Thoracic aorta (tissue), 2 donors: ENCODE results near the gene DENND1B. TPM values are rescaled to one million over a fixed set of nuclear protein-coding genes. Genes with fewer than 3 reads are reported as not detected.

ENCODE experiments used
- ATAC-seq: fragments of 150-250 bp; one replicate; pipeline ENCODE4 v1.8.0; 2017; ENCODE audit warnings: low read depth; ENCODE audit not compliant: insufficient number of reproducible peaks, low FRiP score
- DNase-seq: peaks from one replicate; pipeline ENCODE4 v3.0.0-alpha.2; 2020; ENCODE audit warnings: low spot score
- H3K27ac ChIP-seq, 2 donors: fragments of 200-600 bp; sonication (generic); 1 replicate in 1 of 2; 2 replicates in 1 of 2; pipeline ENCODE4 v1.5.1; 2016; ENCODE audit warnings: mild to moderate bottlenecking in 2 of 2, moderate library complexity in 2 of 2
- H3K27me3 ChIP-seq: fragments of 200-600 bp; sonication (generic); replicated peaks from 2 replicates; pipeline ENCODE4 v1.6.0; 2016; ENCODE audit warnings: mild to moderate bottlenecking; ENCODE audit not compliant: insufficient read depth
- H3K36me3 ChIP-seq: fragments of 200-600 bp; sonication (generic); one replicate; pipeline ENCODE4 v1.5.1; 2016
- H3K4me1 ChIP-seq, 2 donors: fragments of 200-600 bp; sonication (generic); 1 replicate in 1 of 2; 2 replicates in 1 of 2; pipeline versions ENCODE4 v1.5.1 to v1.6.0; 2016; ENCODE audit warnings: low read depth in 2 of 2, mild to moderate bottlenecking in 1 of 2; ENCODE audit not compliant: control insufficient read depth in 1 of 2
- H3K4me3 ChIP-seq: fragments of 200-600 bp; sonication (generic); 2 replicates; pipeline ENCODE4 v1.5.1; 2016; ENCODE audit warnings: mild to moderate bottlenecking
- H3K9me3 ChIP-seq: fragments of 200-600 bp; sonication (generic); 2 replicates; pipeline ENCODE4 v1.5.1; 2016
- total RNA-seq, 2 donors: library from RNA; depleted of rRNA; stranded (reverse); fragments of >200 nt; gene quantifications; one replicate each; pipeline versions ENCODE4 v1.1.0 to v1.2.3, GENCODE V29; 2016
- TF ChIP-seq, protein P1 (sequence below): fragments of 200-600 bp; sonication (generic); IDR thresholded peaks from one replicate; pipeline ENCODE4 v1.5.1; 2019; ENCODE audit warnings: antibody characterized with exemption

DENND1B gene
- total RNA-seq, 2 donors from 2014 or later, result 9.6 to 17.2 TPM

GRCh38 chr1:197673292-197673691 lies 102.0 kb downstream of the DENND1B start:
- no peak for ATAC-seq
- H3K27ac ChIP-seq, result no peak overlapping the region
- no peaks in the 10 kb centered on the region for H3K36me3 ChIP-seq
- TF ChIP-seq, protein P1, sequence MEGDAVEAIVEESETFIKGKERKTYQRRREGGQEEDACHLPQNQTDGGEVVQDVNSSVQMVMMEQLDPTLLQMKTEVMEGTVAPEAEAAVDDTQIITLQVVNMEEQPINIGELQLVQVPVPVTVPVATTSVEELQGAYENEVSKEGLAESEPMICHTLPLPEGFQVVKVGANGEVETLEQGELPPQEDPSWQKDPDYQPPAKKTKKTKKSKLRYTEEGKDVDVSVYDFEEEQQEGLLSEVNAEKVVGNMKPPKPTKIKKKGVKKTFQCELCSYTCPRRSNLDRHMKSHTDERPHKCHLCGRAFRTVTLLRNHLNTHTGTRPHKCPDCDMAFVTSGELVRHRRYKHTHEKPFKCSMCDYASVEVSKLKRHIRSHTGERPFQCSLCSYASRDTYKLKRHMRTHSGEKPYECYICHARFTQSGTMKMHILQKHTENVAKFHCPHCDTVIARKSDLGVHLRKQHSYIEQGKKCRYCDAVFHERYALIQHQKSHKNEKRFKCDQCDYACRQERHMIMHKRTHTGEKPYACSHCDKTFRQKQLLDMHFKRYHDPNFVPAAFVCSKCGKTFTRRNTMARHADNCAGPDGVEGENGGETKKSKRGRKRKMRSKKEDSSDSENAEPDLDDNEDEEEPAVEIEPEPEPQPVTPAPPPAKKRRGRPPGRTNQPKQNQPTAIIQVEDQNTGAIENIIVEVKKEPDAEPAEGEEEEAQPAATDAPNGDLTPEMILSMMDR, result no peak
- DNase-seq, result no peak
- H3K4me1 ChIP-seq, result no peaks in the 10 kb centered on the region
- no peaks in the 10 kb centered on the region for H3K27me3 ChIP-seq
- H3K4me3 ChIP-seq, result no peak overlapping the region
- H3K9me3 ChIP-seq, result no peaks in the 10 kb centered on the region

DNA sequence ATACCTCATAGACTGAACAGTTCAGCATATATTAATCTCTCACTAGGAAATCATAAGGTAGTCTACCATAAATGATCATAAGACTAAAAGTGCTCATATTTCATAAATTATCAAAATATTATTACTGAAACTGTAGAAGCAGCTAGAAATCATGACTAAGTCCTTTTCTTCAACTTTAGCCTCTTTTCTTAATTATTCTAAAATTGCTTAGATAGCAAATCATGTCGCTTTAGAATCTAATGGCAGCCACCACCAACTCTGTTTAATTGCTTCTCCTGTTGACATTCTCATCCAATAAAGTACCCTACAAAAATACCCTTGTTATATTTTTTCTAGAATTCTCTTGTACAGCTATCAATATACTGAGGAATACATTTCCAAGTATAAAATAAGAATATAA lies 102.9 kb downstream of the DENND1B start:
- H3K27me3 ChIP-seq, result no peaks in the 10 kb centered on the region
- no peaks in the 10 kb centered on the region for H3K9me3 ChIP-seq
- H3K4me1 ChIP-seq, result no peaks in the 10 kb centered on the region
- TF ChIP-seq, protein P1, result no peak
- no peak for DNase-seq
- no peak for ATAC-seq
- H3K27ac ChIP-seq, result no peak overlapping the region
- no peaks in the 10 kb centered on the region for H3K36me3 ChIP-seq
- H3K4me3 ChIP-seq, result no peak overlapping the region

DNA sequence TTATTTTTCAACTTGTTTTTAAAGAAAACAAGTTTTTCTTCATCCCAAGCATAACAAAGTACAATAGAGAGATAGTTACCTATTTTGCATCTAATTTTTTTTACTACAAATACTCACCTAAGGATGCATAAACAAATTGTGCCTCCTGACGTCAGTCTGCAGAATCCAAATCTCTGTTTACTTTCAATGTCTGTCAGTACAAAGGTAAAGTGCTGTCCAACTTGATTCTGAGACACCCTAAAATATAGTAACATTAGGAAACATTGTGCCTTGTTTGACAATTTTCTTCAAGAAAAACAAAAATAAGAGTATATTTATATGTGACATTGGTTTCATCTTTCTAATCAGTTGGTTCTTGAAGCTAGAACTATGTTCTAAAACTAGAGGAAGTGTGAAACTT lies 103.4 kb downstream of the DENND1B start:
- Histone ChIP-seq H3K4me3 (no peak overlapping the region), H3K4me1 (no peaks in the 10 kb centered on the region), H3K27me3 (no peaks in the 10 kb centered on the region), H3K27ac (no peak overlapping the region), H3K36me3 (no peaks in the 10 kb centered on the region), H3K9me3 (no peaks in the 10 kb centered on the region)
- DNase-seq, result no peak
- no peak for ATAC-seq
- TF ChIP-seq, protein P1, result no peak

DNA sequence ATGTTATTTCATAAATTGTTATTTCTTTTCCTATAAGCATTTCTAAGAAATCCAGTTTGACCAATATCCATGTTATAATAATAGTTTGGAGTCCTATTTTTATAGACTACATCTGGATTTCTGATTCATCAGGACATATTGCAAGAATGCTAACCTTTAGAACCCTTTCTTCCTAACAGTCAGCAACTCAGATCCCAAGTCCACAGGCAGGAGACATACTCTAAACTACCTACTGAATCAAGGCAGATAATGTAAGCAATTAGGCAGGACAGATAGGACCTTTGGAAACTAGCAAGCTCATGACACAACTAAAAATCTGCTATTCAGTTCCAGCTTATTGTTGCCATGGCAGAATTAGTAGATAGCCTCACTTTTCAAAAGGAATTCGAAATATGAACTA lies 104.1 kb downstream of the DENND1B start:
- TF ChIP-seq, protein P1, result no peak
- H3K27me3 ChIP-seq, result no peaks in the 10 kb centered on the region
- ATAC-seq, result no peak
- no peaks in the 10 kb centered on the region for H3K36me3 ChIP-seq
- no peak overlapping the region for H3K4me3 ChIP-seq
- no peaks in the 10 kb centered on the region for H3K9me3 ChIP-seq
- no peak for DNase-seq
- no peaks in the 10 kb centered on the region for H3K4me1 ChIP-seq
- no peak overlapping the region for H3K27ac ChIP-seq

DNA sequence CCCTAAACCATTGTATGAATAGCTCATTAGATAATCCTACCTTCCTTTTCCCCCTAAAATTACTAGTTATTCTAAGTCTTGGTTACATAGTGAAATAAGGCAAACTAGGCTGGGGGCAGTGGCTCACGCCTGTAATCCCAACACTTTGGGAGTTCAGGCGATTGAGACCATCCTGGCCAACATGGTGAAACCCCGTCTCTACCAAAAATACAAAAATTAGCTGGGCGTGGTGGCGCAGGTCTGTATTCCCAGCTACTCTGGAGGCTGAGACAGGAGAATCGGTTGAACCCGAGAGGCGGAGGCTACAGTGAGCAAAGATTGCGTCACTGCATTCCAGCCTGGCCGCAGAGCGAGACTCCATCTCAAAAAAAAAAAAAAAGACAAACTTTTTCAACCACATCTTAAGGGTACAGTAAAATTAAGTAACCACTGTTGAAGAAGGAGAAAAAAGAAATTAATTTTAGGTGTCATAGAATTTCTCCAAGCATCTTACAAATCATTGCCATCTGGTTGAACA lies 108.5 kb downstream of the DENND1B start:
- no peak overlapping the region for H3K4me3 ChIP-seq
- no peak for ATAC-seq
- H3K27me3 ChIP-seq, result no peaks in the 10 kb centered on the region
- no peak overlapping the region for H3K27ac ChIP-seq
- no peaks in the 10 kb centered on the region for H3K36me3 ChIP-seq
- no peak for DNase-seq
- H3K4me1 ChIP-seq, result no peaks in the 10 kb centered on the region
- no peaks in the 10 kb centered on the region for H3K9me3 ChIP-seq
- TF ChIP-seq, protein P1, result no peak
